ENCODE results near the gene ENTPD7.
"Not testable (repeated sequence)": the region's sequence is repeated elsewhere in the genome, so short reads cannot be mapped to it uniquely, and the experiment has no call there.

ENTPD7 gene

GRCh38 chr10:99659031-99659867 is at the start of gene ENTPD7:
Gene ENTPD7, plus strand, starts transcription at chr10:99659509. Its CDS starts 448 bp downstream, at chr10:99659957.
- DNase-seq = peak; percentile 76 to 87

- DNase-seq = no peak
Observed at GRCh38 chr10:99610221-99610620, 49.1 kb upstream of the ENTPD7 start.

- DNase-seq = no peak
Observed at GRCh38 chr10:99611326-99611725, 48.0 kb upstream of the ENTPD7 start.

- peak; percentile 5 to 41 for DNase-seq
Observed at GRCh38 chr10:99612167-99612831, 47.0 kb upstream of the ENTPD7 start.

GRCh38 chr10:99615426-99615825 is 43.9 kb upstream of the ENTPD7 start:
- no peak for DNase-seq

- DNase-seq = no peak
Observed at GRCh38 chr10:99617696-99618095, 41.6 kb upstream of the ENTPD7 start.

- DNase-seq = no peak
Observed at GRCh38 chr10:99619090-99619800, 40.1 kb upstream of the ENTPD7 start.

GRCh38 chr10:99619851-99620710 is 39.2 kb upstream of the ENTPD7 start, which contains the start of gene SLC25A28:
Gene SLC25A28, minus strand, starts transcription at chr10:99620439. Its CDS starts 104 bp downstream, at chr10:99620335.
- DNase-seq = peak; percentile 99

- peak; percentile 38 to 66 for DNase-seq
Observed at GRCh38 chr10:99620711-99621453, 38.4 kb upstream of the ENTPD7 start.

- DNase-seq = no peak
Observed at GRCh38 chr10:99621454-99622251, 37.7 kb upstream of the ENTPD7 start.

- no peak for DNase-seq
Observed at GRCh38 chr10:99623919-99624318, 35.4 kb upstream of the ENTPD7 start.

GRCh38 chr10:99625124-99625523 is 34.2 kb upstream of the ENTPD7 start:
- not testable (repeated sequence) for DNase-seq

GRCh38 chr10:99628923-99629624 is 30.2 kb upstream of the ENTPD7 start:
- no peak for DNase-seq

- no peak for DNase-seq
Observed at GRCh38 chr10:99629625-99629978, 29.7 kb upstream of the ENTPD7 start.

GRCh38 chr10:99630433-99630832 is 28.9 kb upstream of the ENTPD7 start:
- DNase-seq = no peak

GRCh38 chr10:99630991-99631390 is 28.3 kb upstream of the ENTPD7 start:
- DNase-seq = no peak

GRCh38 chr10:99631496-99631895 is 27.8 kb upstream of the ENTPD7 start:
- DNase-seq = no peak

- DNase-seq = no peak
Observed at GRCh38 chr10:99633832-99634231, 25.5 kb upstream of the ENTPD7 start.

GRCh38 chr10:99647601-99648151 is 11.6 kb upstream of the ENTPD7 start:
- DNase-seq = no peak

GRCh38 chr10:99648717-99649116 is 10.6 kb upstream of the ENTPD7 start:
- no peak for DNase-seq

Data from cerebellar nuclear complex (tissue), 1 donor.